SK-N-SH treated with all-trans-retinoic acid at 6 μM for 48 hours (cell line): Measurements from ENCODE around the gene GRM4.

Experiments
- ATAC-seq: fragments of 200-7000 bp; cut with Tn5 transposase; 3 replicates; pipeline ENCODE4 v1.9.1; 2020; ENCODE audit warnings: mild to moderate bottlenecking, moderate library complexity
- ARNTL ChIP-seq: fragments of 450-650 bp; formaldehyde crosslinking; IDR thresholded peaks from 2 replicates; pipeline ENCODE4 v1.5.0; 2020; ENCODE audit warnings: low read depth, mild to moderate bottlenecking, moderate library complexity, borderline replicate concordance
- BACH2 ChIP-seq: fragments of 250-450 bp; sonication (Bioruptor Pico); IDR thresholded peaks from 2 replicates; pipeline ENCODE4 v1.9.0; 2021; ENCODE audit warnings: mild to moderate bottlenecking, borderline replicate concordance
- CREB5 ChIP-seq: fragments of 250-450 bp; sonication (Bioruptor Pico); IDR thresholded peaks from 2 replicates; pipeline ENCODE4 v1.5.1; 2020; ENCODE audit warnings: low read depth, mild to moderate bottlenecking, moderate library complexity
- CSDC2 ChIP-seq: fragments of 250-450 bp; sonication (Bioruptor Pico); IDR thresholded peaks from 2 replicates; pipeline ENCODE4 v1.5.0; 2020; ENCODE audit warnings: mild to moderate bottlenecking, moderate library complexity
- CSRNP3 ChIP-seq: fragments of 250-450 bp; sonication (Bioruptor Pico); IDR thresholded peaks from 2 replicates; pipeline ENCODE4 v1.5.1; 2021; ENCODE audit warnings: mild to moderate bottlenecking, moderate library complexity
- GLIS3 ChIP-seq: fragments of 250-450 bp; sonication (Bioruptor Pico); IDR thresholded peaks from 2 replicates; pipeline ENCODE4 v1.5.0; 2020; ENCODE audit warnings: mild to moderate bottlenecking, moderate library complexity
- ISL1 ChIP-seq: fragments of 250-450 bp; sonication (Bioruptor Pico); IDR thresholded peaks from 2 replicates; pipeline ENCODE4 v2.1.2; 2022; ENCODE audit warnings: mild to moderate bottlenecking, moderate library complexity
- OSR1 ChIP-seq: fragments of 250-450 bp; sonication (Bioruptor Pico); IDR thresholded peaks from 2 replicates; pipeline ENCODE4 v1.8.0; 2022; ENCODE audit warnings: moderate library complexity, mild to moderate bottlenecking, inconsistent platforms
- PATZ1 ChIP-seq: fragments of 250-450 bp; sonication (Bioruptor Pico); IDR thresholded peaks from 2 replicates; pipeline ENCODE4 v1.8.0; 2020; ENCODE audit warnings: mild to moderate bottlenecking, moderate library complexity, borderline replicate concordance
- PPARA ChIP-seq: fragments of 250-450 bp; sonication (Bioruptor Pico); IDR thresholded peaks from 2 replicates; pipeline ENCODE4 v1.5.0; 2020; ENCODE audit warnings: mild to moderate bottlenecking, borderline replicate concordance
- RARB ChIP-seq: fragments of 250-450 bp; sonication (Bioruptor Pico); IDR thresholded peaks from 2 replicates; pipeline ENCODE4 v1.8.0; 2021; ENCODE audit warnings: mild to moderate bottlenecking, moderate library complexity
- SNAI2 ChIP-seq: fragments of 250-450 bp; sonication (Bioruptor Pico); IDR thresholded peaks from 2 replicates; pipeline ENCODE4 v1.5.0; 2020; ENCODE audit warnings: mild to moderate bottlenecking, moderate library complexity
- TCF4 ChIP-seq: fragments of 250-450 bp; sonication (Bioruptor Pico); IDR thresholded peaks from 2 replicates; pipeline ENCODE4 v1.8.0; 2021; ENCODE audit warnings: mild to moderate bottlenecking, moderate library complexity, borderline replicate concordance
- TOX ChIP-seq: fragments of 250-450 bp; sonication (Bioruptor Pico); IDR thresholded peaks from 2 replicates; pipeline ENCODE4 v1.8.0; 2021; ENCODE audit warnings: mild to moderate bottlenecking, moderate library complexity, borderline replicate concordance
- TSHZ2 ChIP-seq: fragments of 250-450 bp; sonication (Bioruptor Pico); IDR thresholded peaks from 2 replicates; pipeline ENCODE4 v1.5.0; 2020; ENCODE audit warnings: mild to moderate bottlenecking, moderate library complexity
- ZC3H10 ChIP-seq: fragments of 250-450 bp; sonication (Bioruptor Pico); IDR thresholded peaks from 2 replicates; pipeline ENCODE4 v1.5.1; 2021; ENCODE audit warnings: mild to moderate bottlenecking, moderate library complexity
- ZFP30 ChIP-seq: fragments of 450-650 bp; formaldehyde crosslinking; IDR thresholded peaks from 2 replicates; pipeline ENCODE4 v1.5.0; 2022; ENCODE audit warnings: mild to moderate bottlenecking, moderate library complexity
- ZNF70 ChIP-seq: fragments of 450-650 bp; formaldehyde crosslinking; IDR thresholded peaks from 2 replicates; pipeline ENCODE4 v1.5.0; 2020; ENCODE audit warnings: mild to moderate bottlenecking, moderate library complexity
- ZNF8 ChIP-seq: fragments of 450-650 bp; formaldehyde crosslinking; IDR thresholded peaks from 2 replicates; pipeline ENCODE4 v1.5.0; 2020; ENCODE audit warnings: mild to moderate bottlenecking, moderate library complexity

The GRM4 gene

GRCh38 chr6:33993653-33994471, 152.0 kb downstream of the GRM4 start (continued):
- no peak for TF ChIP-seq CSRNP3 (CRISPR knock-in tag)
- TF ChIP-seq ZNF8: no peak
- no peak for TF ChIP-seq ARNTL (CRISPR knock-in tag)
- TF ChIP-seq ZC3H10 (CRISPR knock-in tag): no peak

- TF ChIP-seq ZC3H10 (CRISPR knock-in tag) (no peak), CREB5 (no peak), TCF4 (CRISPR knock-in tag) (no peak), ZNF70 (CRISPR knock-in tag) (no peak), ARNTL (CRISPR knock-in tag) (no peak), BACH2 (CRISPR knock-in tag) (no peak), CSDC2 (CRISPR knock-in tag) (no peak), PATZ1 (no peak), GLIS3 (CRISPR knock-in tag) (no peak), TOX (CRISPR knock-in tag) (no peak), OSR1 (CRISPR knock-in tag) (no peak)
- ATAC-seq: no peak
Observed at GRCh38 chr6:33993091-33993490, 152.8 kb downstream of the GRM4 start.

GRCh38 chr6:33992191-33992590, 153.7 kb downstream of the GRM4 start:
- TF ChIP-seq ZNF8: no peak
- no peak for TF ChIP-seq CSDC2 (CRISPR knock-in tag)
- no peak for TF ChIP-seq TSHZ2 (CRISPR knock-in tag)
- TF ChIP-seq TOX (CRISPR knock-in tag): no peak
- no peak for TF ChIP-seq OSR1 (CRISPR knock-in tag)
- no peak for TF ChIP-seq CREB5
- no peak for TF ChIP-seq ZC3H10 (CRISPR knock-in tag)
- no peak for TF ChIP-seq TCF4 (CRISPR knock-in tag)
- TF ChIP-seq PPARA (CRISPR knock-in tag): no peak
- TF ChIP-seq CSRNP3 (CRISPR knock-in tag): no peak
- TF ChIP-seq RARB (CRISPR knock-in tag): no peak
- no peak for TF ChIP-seq SNAI2
- TF ChIP-seq BACH2 (CRISPR knock-in tag): no peak
- no peak for TF ChIP-seq ISL1 (CRISPR knock-in tag)
- no peak for TF ChIP-seq ZFP30
- no peak for TF ChIP-seq ZNF70 (CRISPR knock-in tag)
- no peak for ATAC-seq
